Left lung (tissue), 10 donors: Measurements from ENCODE around the gene CYGB. TPM values are rescaled to one million over a fixed set of nuclear protein-coding genes. Genes with fewer than 3 reads are reported as not detected.

Experiments
- ATAC-seq: fragments of 200-7000 bp; cut with Tn5 transposase; one replicate; pipeline ENCODE4 v1.9.1; 2020; ENCODE audit warnings: moderate library complexity
- DNase-seq, 4 donors: peaks; one replicate each; pipeline ENCODE4 v3.0.0-alpha.2; 2013 to 2020
- H3K27ac ChIP-seq, 2 donors: fragments of 200-600 bp; sonication (generic) in 1 of 2; one replicate each; pipeline versions ENCODE4 v1.5.0 to v1.8.0; 2020 to 2021
- H3K27me3 ChIP-seq, 2 donors: fragments of 200-600 bp; sonication (generic) in 1 of 2; one replicate each; pipeline versions ENCODE4 v1.5.0 to v1.8.0; 2020 to 2021
- H3K36me3 ChIP-seq, 2 donors: fragments of 200-600 bp; sonication (generic) in 1 of 2; one replicate each; pipeline versions ENCODE4 v1.5.0 to v1.8.0; 2020 to 2021
- H3K4me1 ChIP-seq, 2 donors: fragments of 200-600 bp; one replicate each; pipeline ENCODE4 v1.8.0; 2021
- H3K4me3 ChIP-seq, 2 donors: fragments of 200-600 bp; sonication (generic) in 1 of 2; one replicate each; pipeline versions ENCODE4 v1.5.0 to v1.8.0; 2020 to 2021; ENCODE audit warnings: mild to moderate bottlenecking in 1 of 2
- H3K9me3 ChIP-seq, 2 donors: fragments of 200-600 bp; sonication (generic) in 1 of 2; one replicate each; pipeline versions ENCODE4 v1.5.0 to v1.8.0; 2020 to 2021
- intact Hi-C, 2 donors: fragments of 100-400 bp; cut with DNase I; formaldehyde crosslinking; loops; one replicate each; pipeline versions ENCODE4 v1.11.2 to v1.14.2; 2022
- polyA plus RNA-seq, 6 donors: library from polyadenylated mRNA; unstranded; fragments of 120-200 nt; gene quantifications; one replicate each; pipeline ENCODE4 v1.2.1, GENCODE V29; 2013; ENCODE audit not compliant: insufficient read length in 6 of 6
- total RNA-seq, 2 donors: library from RNA; stranded (reverse); fragmentation: NEBNext Ultra II Directional; extraction: Animal tissue kit (Norgen Biotek cat#: 25700); gene quantifications; one replicate each; pipeline ENCODE4 v1.2.1, GENCODE V29; 2021
- TF ChIP-seq, protein P1 (sequence below), 2 donors: fragments of 200-600 bp; sonication (generic) in 1 of 2; IDR thresholded peaks; one replicate each; pipeline versions ENCODE4 v1.5.0 to v1.8.0; 2021; ENCODE audit warnings: antibody characterized with exemption in 2 of 2
- donor health status: DM: no; HTN: yes; CAD: no.
- donor health status: DM: no; HTN: no; CAD: no.

Gene CYGB
- total and polyA plus RNA-seq, 8 donors = 10.2 to 37.1 (median 26.4) TPM

GRCh38 chr17:76585033-76585648 lies 47.6 kb upstream of the CYGB start:
- TF ChIP-seq, protein P1, sequence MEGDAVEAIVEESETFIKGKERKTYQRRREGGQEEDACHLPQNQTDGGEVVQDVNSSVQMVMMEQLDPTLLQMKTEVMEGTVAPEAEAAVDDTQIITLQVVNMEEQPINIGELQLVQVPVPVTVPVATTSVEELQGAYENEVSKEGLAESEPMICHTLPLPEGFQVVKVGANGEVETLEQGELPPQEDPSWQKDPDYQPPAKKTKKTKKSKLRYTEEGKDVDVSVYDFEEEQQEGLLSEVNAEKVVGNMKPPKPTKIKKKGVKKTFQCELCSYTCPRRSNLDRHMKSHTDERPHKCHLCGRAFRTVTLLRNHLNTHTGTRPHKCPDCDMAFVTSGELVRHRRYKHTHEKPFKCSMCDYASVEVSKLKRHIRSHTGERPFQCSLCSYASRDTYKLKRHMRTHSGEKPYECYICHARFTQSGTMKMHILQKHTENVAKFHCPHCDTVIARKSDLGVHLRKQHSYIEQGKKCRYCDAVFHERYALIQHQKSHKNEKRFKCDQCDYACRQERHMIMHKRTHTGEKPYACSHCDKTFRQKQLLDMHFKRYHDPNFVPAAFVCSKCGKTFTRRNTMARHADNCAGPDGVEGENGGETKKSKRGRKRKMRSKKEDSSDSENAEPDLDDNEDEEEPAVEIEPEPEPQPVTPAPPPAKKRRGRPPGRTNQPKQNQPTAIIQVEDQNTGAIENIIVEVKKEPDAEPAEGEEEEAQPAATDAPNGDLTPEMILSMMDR (IDR thresholded peaks at IDR 0.05) = no peak
- Histone ChIP-seq H3K27me3 (peaks cover 6 to 42% of the 10 kb centered on the region in 2 donors), H3K27ac (peak overlapping the region; percentile 75 to 82), H3K9me3 (no peaks in the 10 kb centered on the region), H3K4me1 (peaks cover 3 to 30% of the 10 kb centered on the region in 2 donors), H3K4me3 (peak overlapping the region; percentile 55 to 74), H3K36me3 (no peaks in the 10 kb centered on the region)
- DNase-seq = peak in 1 of 4 donors; percentile 91
- ATAC-seq = peak; percentile 46
- intact Hi-C loops = no loop called here

DNA sequence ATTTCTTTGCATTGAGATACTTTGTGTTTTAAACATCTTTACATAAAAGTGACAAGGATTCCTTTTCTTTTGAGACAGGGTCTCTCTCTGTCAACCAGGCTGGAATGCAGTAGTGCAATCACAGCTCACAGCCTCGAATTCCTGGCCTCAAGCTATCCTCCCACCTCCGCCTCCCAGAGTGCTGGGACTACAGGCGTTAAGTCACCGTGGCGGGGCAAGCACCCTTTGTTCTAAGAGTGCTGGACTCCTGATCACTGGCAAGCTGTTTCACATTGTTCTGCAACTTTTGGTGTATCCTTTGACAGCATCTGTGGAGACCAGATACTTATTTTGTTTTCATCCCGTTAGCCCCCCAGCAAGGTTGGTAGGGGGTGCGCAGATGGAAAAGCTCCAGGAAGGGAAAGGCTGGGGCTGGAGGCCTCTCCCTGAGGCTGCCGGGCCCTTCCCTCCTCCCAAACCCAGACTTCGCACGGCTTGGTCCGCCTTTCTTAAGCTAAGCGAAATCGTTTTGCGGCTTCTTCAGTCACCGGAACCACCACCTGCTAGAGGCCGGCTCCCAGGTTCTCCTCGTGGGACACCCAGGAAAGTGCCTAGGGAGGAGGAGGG lies 47.0 kb upstream of the CYGB start:
- H3K4me3 ChIP-seq = peak overlapping the region; percentile 55 to 74
- DNase-seq (no peak), ATAC-seq (peak; percentile 3)
- H3K36me3 ChIP-seq = no peaks in the 10 kb centered on the region
- peaks cover 6 to 42% of the 10 kb centered on the region in 2 donors for H3K27me3 ChIP-seq
- H3K4me1 ChIP-seq = peaks cover 3 to 30% of the 10 kb centered on the region in 2 donors
- intact Hi-C loops = no loop called here
- no peaks in the 10 kb centered on the region for H3K9me3 ChIP-seq
- peak overlapping the region; percentile 75 to 82 for H3K27ac ChIP-seq
- TF ChIP-seq, protein P1 (IDR thresholded peaks at IDR 0.05) = no peak

DNA sequence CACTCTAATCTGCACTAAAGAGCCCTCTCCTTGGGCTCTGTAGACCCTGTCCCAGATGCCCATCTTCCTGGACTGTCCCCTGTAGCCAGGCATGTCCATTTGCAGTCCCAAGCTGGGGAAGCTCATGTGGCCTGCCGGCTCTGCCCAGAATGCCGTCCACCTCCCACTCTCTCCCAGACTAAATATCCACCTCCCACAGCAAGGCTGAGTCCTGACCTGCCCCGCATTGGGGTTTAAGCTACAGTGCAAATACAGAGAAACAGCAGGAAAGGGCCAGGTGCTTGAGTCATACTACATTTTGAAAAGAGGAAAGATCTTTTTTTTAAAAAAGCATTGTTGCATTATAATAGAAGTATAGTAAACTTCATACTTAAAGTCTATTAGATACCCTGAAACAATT lies 45.2 kb upstream of the CYGB start:
- no peaks in the 10 kb centered on the region for H3K36me3 ChIP-seq
- DNase-seq = no peak
- H3K27me3 ChIP-seq = peaks cover 6 to 37% of the 10 kb centered on the region in 2 donors
- no peaks in the 10 kb centered on the region for H3K9me3 ChIP-seq
- no peak overlapping the region for H3K27ac ChIP-seq
- intact Hi-C loops = no loop called here
- no peak for ATAC-seq
- H3K4me1 ChIP-seq = peaks cover 3 to 30% of the 10 kb centered on the region in 2 donors
- TF ChIP-seq, protein P1 (IDR thresholded peaks at IDR 0.05) = no peak
- no peak overlapping the region for H3K4me3 ChIP-seq

- ATAC-seq (no peak), DNase-seq (no peak)
- no peak overlapping the region for H3K4me3 ChIP-seq
- H3K4me1 ChIP-seq = peaks cover 3 to 22% of the 10 kb centered on the region in 2 donors
- intact Hi-C loops = no loop called here
- no peak overlapping the region for H3K27ac ChIP-seq
- no peaks in the 10 kb centered on the region for H3K36me3 ChIP-seq
- no peaks in the 10 kb centered on the region for H3K9me3 ChIP-seq
- H3K27me3 ChIP-seq = peaks cover 6 to 26% of the 10 kb centered on the region in 2 donors
- TF ChIP-seq, protein P1 (IDR thresholded peaks at IDR 0.05) = no peak
Observed at GRCh38 chr17:76581515-76581914, 44.0 kb upstream of the CYGB start.

GRCh38 chr17:76579281-76579680 lies 41.8 kb upstream of the CYGB start:
- H3K4me1 ChIP-seq = peaks cover 0 to 3% of the 10 kb centered on the region in 2 donors
- intact Hi-C loops = no loop called here
- no peak overlapping the region for H3K4me3 ChIP-seq
- H3K27ac ChIP-seq = no peak overlapping the region
- peaks cover 0 to 3% of the 10 kb centered on the region in 2 donors for H3K27me3 ChIP-seq
- DNase-seq (no peak), ATAC-seq (peak; percentile 30)
- TF ChIP-seq, protein P1 (IDR thresholded peaks at IDR 0.05) = no peak
- no peaks in the 10 kb centered on the region for H3K36me3 ChIP-seq
- H3K9me3 ChIP-seq = no peaks in the 10 kb centered on the region
